ENCODE results near the gene DNAJB13. TPM values are rescaled to one million over a fixed set of nuclear protein-coding genes. Genes with fewer than 3 reads are reported as not detected.
A peak's percentile ranks its signal among the peaks of the same experiment; 100 is the strongest.

Gene DNAJB13
- total and polyA plus RNA-seq, 12 donors = not detected

- ATAC-seq (no peak), DNase-seq (no peak)
- Histone ChIP-seq H3K27ac (no peak overlapping the region), H3K27me3 (no peaks in the 10 kb centered on the region), H3K9me3 (no peaks in the 10 kb centered on the region), H3K4me1 (peaks cover 0 to 58% (median 26%) of the 10 kb centered on the region in 9 donors), H3K36me3 (peaks cover 0 to 47% (median 0%) of the 10 kb centered on the region in 9 donors), H3K4me3 (no peak overlapping the region)
- intact Hi-C loops (cut with DNase I) = no loop called here
- no peak for TF ChIP-seq CTCF (IDR thresholded peaks at IDR 0.05)
- WGBS, 2 donors = 85 to 88% methylated on average over 7 of the region's 7 CpGs
Observed at GRCh38 chr11:74006743-74007304, 56.0 kb downstream of the DNAJB13 start.

- WGBS, 2 donors = 65 to 74% methylated on average over 6 of the region's 6 CpGs
- no peak overlapping the region for H3K4me3 ChIP-seq
- H3K27ac ChIP-seq = peak overlapping the region in 9 of 10 donors; percentile 22 to 68 (median 50)
- peaks cover 0 to 47% (median 0%) of the 10 kb centered on the region in 9 donors for H3K36me3 ChIP-seq
- ATAC-seq = peak in 5 of 8 donors; percentile 40 to 59 (median 45)
- no peak for TF ChIP-seq CTCF (IDR thresholded peaks at IDR 0.05)
- H3K9me3 ChIP-seq = no peaks in the 10 kb centered on the region
- DNase-seq = no peak
- intact Hi-C loops (cut with DNase I) = no loop called here
- no peaks in the 10 kb centered on the region for H3K27me3 ChIP-seq
- peaks cover 0 to 67% (median 26%) of the 10 kb centered on the region in 9 donors for H3K4me1 ChIP-seq
Observed at GRCh38 chr11:74007691-74008372, 57.0 kb downstream of the DNAJB13 start.

- no peak for TF ChIP-seq CTCF (IDR thresholded peaks at IDR 0.05)
- intact Hi-C loops (cut with DNase I) = no loop called here
- no peak within 1 kb of the TSS for H3K4me3 ChIP-seq
- H3K9me3 ChIP-seq = no peaks in the 10 kb centered on the region
- H3K4me1 ChIP-seq = peaks cover 0 to 67% (median 26%) of the 10 kb centered on the region in 9 donors
- peak within 1 kb of the TSS in 9 of 10 donors; percentile 22 to 68 (median 50) for H3K27ac ChIP-seq
- peak in 6 of 8 donors; percentile 27 to 43 (median 34) for ATAC-seq
- no peaks in the 10 kb centered on the region for H3K27me3 ChIP-seq
- peaks cover 0 to 47% (median 0%) of the 10 kb centered on the region in 9 donors for H3K36me3 ChIP-seq
- no peak for DNase-seq
- 59 to 61% methylated on average over 9 of the region's 9 CpGs for WGBS, 2 donors
Observed at GRCh38 chr11:74008373-74009229, 57.8 kb downstream of the DNAJB13 start, which contains the start of gene UCP3. TSS of gene UCP3 (minus strand) at chr11:74009085. CDS start at chr11:74007042, 2,043 bp downstream.

GRCh38 chr11:74009230-74009547 is 58.4 kb downstream of the DNAJB13 start:
- intact Hi-C loops (cut with DNase I) = no loop called here
- no peak for TF ChIP-seq CTCF (IDR thresholded peaks at IDR 0.05)
- Histone ChIP-seq H3K9me3 (no peaks in the 10 kb centered on the region), H3K27ac (peak overlapping the region in 2 of 10 donors; percentile 65 to 68), H3K4me1 (peaks cover 0 to 67% (median 26%) of the 10 kb centered on the region in 9 donors), H3K27me3 (no peaks in the 10 kb centered on the region), H3K4me3 (no peak overlapping the region), H3K36me3 (peaks cover 0 to 46% (median 0%) of the 10 kb centered on the region in 9 donors)
- DNase-seq = no peak
- no peak for ATAC-seq
- 57 to 76% methylated on average over 3 of the region's 3 CpGs for WGBS, 2 donors
